HG03060 (cell line): ENCODE data around the gene YJEFN3.

ENCODE experiments used
- ATAC-seq: cut with Tn5 transposase; IDR thresholded peaks from one replicate; pipeline ENCODE4 v1.9.1; 2021; ENCODE audit warnings: low read depth, moderate number of reproducible peaks; ENCODE audit not compliant: unreplicated experiment

YJEFN3 gene

DNA sequence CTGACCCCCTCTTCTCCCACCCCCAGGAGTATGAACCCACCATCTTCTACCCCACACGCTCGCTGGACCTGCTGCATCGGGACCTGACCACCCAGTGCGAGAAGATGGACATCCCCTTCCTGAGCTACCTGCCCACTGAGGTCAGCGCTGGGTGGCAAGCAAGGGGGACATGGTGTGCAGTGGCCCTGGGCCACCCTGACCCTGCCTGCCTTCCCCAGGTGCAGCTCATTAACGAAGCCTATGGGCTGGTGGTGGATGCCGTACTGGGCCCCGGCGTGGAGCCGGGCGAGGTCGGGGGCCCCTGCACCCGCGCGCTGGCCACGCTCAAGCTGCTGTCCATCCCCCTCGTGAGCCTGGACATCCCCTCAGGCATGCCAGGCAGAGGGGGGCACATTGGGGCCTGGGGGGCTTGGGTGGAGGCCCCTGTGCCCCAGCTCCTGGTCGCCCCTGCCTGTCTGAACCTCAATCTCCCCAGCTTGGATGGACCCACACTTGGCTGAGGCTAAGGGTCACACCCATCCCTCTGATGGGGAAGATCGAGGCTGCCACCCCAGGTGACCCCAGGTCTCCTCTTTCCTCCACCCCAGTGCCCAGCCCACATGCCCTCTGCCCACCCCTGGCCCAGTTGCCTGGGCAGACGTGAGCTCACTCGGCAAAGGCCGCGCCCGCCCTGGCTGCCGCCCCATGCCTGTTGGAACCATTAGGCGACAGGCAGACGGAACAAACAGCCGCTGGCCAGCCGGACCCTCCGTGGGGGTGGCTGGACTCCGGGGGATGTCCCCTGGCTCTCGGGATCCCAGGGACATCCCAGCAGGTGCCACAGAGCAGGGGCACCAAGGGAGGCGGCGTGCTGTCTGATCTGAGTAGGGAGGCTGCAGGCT lies 6.8 kb downstream of the YJEFN3 start:
- no peak for ATAC-seq

DNA sequence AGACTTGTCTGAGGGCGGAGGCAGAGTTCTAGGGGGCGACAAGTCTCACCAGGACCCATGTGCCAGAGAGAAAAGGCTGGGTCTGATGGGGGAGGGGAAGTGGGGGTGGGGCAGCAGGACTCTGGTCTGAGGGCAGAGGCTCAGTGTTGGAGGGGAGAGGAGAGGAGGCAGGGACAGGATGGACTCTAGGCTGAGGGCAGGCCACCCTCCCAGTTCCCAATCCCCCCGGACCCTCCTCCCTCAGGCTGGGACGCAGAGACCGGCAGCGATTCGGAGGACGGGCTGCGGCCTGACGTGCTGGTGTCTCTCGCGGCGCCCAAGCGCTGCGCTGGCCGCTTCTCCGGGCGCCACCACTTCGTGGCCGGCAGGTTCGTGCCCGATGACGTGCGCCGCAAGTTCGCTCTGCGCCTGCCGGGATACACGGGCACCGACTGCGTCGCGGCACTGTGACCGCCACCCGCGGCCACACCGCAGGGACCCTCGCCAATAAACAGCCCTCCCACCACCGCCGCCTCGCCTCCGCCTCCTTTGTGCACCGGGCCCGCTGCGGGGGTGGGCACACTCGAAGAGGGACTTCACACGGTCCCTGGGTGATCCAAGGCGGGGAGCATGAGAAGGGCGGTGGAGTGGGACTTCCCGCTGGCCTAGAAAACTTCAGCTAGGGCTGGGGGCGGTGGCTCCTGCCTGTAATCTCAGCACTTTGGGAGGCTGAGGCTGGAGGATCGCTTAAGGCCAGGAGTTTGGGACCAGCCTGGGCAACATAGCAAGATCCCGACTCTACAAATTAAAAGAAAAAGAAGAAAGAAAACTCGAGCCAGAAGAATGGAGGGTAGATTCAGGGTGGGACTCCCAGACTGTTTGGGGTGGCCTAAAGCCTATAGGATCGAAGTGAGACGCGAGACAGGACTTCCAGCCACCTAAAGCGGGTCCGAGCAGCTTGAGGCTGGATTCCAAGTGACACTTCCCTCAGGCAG lies 8.7 kb downstream of the YJEFN3 start:
- no peak for ATAC-seq

DNA sequence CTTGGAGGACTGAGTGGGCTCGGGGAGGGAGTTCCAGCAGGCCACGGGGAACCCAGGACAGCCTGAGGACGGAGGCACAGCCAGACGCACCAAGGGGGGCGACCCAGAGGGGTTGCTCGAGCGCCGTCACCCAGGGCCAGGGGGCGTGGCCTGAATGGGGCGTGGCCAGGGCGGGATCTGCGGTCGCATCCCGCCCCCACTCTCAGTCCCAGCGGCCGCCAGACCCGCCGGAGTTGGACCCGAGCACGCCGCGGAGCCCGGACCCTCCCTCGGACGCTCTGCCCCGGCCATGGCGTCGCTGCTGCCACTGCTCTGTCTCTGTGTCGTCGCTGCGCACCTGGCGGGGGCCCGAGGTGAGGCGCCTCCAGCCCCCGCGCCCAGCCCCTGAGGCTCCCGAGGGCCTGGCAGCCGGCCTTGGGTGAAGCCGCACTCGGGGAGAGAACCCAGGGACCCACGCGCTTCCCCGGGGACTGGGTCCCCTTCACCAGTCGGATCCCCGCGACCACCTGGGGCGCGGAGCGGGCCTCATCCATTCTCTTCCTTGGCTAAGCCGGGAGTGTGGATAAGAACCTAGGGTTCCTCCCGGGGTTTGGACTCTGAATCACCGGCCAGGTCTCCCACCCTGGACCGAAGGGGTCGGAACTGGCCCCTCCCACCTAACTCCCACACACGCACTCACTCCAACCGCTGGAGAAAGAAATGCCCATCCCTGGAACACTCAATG lies 9.5 kb downstream of the YJEFN3 start, which contains the start of gene CILP2:
Gene CILP2, plus strand, starts transcription at position 205 of the 724 bp plus-strand sequence. Its CDS starts 85 bp downstream, at position 290.
- ATAC-seq = no peak

DNA sequence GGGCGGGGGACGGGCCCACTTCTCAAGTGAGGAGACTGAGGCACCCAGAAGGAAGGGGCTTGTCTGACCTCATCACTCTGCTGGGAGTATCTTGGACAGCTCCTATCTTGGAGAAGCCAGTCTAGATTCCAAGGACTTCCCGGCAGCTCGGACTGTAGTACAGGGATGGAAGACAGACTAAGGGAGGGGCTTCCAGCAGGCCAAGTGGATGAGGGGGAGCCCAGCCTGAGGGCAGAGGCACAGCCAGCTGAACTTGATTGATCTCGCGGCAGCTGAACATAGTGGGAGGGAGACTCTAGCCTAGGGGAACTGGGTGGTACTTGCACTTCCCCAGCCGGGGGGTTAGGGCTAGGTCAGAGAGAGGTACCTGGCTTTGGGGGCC lies 10.1 kb downstream of the YJEFN3 start:
- no peak for ATAC-seq

DNA sequence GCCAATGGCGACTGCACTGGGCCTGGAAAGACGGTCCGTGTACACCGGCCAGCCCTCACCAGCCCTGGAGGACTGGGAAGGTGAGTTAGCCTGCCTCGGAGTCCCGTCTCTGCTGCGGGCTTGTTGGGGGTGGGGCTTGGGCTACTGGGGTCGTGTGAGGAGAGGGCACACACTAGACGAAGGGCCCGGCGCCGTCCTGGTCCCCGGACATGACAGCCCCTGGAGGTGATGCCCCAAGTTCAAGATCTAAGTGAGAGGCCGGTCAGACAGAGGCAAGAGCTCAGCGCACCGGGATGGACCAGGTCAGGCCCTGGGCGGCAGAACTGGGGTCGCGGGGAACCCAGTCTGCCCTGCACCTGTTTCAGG lies 11.0 kb downstream of the YJEFN3 start:
- ATAC-seq = no peak

DNA sequence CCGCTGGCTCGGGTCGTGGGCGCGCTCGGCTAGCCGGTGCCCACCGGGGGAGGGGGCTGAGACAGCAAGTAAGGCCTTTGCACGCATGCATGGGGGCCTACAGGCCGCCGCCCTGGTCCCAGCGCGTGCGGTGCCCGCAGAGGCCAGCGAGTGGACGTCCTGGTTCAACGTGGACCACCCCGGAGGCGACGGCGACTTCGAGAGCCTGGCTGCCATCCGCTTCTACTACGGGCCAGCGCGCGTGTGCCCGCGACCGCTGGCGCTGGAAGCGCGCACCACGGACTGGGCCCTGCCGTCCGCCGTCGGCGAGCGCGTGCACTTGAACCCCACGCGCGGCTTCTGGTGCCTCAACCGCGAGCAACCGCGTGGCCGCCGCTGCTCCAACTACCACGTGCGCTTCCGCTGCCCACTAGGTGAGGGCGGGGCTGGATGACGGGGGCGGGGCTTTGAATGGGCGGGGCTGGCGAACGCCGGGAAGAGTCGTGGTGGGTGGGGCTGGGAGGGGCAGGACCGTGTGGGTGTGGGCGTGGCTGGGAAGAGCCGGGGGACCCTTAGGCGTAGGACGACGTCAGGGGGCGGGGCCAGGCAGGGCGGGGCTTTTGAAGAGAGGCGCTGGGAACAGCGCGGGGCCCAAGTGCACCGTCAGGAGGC lies 11.5 kb downstream of the YJEFN3 start:
- no peak for ATAC-seq

DNA sequence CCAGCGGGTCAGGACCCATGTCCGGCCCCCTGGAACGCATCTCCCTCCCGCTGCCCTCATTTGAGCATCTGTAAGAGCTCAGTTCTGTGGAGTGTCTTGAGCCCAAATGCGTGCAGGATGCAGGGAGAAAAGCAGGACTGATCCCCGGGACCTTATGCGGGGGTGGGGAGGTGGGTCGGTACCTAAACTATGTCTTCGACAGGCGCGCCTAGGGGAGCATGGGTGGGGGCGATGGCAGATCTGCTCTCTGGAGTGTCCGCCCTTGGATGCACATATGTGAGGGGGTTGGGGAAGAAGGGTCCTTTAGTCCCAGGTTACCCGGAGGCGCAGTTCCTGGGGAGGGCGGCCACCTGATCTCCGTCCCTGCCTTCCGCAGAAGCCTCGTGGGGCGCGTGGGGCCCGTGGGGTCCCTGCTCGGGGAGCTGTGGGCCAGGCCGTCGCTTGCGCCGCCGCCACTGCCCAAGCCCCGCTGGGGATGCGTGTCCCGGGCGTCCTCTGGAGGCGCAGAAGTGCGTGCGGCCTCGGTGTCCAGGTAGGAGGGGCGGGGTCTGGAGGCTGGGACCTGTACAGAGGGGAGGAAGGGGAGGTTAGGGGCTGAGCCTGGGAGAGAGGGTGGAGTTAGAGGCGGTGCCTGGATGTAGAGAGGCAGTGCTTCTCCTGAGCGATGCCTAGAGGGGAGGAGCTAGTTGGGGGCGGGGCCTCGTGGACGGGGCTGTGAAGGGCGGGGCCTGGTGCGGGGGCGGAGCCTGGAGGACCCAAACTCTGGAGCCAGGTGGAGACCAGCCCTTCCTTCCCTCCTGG lies 12.2 kb downstream of the YJEFN3 start:
- no peak for ATAC-seq

DNA sequence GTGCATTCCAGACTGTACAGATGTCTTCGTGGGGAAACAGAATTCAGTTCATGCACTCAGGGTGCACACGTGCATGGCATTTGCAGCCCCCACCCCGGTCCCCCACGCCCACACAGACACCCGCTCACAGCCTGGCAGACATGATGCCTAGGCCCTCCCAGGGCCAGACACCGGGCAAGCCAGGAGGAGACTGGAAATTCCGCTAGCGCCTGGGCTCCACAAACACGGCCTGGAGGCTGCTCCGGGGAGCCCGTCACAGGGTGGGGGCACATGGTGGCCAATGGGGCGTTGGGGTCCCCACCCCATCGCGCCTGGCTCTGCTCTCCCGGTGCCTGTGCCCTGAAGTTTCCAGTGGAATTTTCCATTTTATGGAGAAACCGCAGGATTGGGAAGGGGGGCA lies 12.9 kb downstream of the YJEFN3 start:
- ATAC-seq = no peak

DNA sequence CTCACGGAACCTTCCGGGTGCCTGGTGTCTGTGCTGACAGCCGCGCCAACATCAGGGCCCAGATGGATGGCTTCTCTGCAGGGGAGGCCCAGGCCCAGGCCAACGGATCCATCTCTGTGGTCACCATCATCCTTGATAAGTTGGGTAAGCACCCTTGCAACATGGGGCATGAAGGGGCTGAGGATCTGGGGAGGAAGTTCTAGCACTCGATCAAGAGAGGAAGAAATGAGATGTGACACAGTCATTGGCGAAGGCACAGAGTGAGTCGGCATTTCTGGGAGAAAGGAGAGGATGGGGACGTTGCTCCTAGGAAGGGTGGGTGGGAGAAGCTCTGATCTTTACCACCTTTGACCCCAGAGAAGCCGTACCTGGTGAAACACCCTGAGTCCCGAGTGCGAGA lies 13.8 kb downstream of the YJEFN3 start:
- no peak for ATAC-seq

DNA sequence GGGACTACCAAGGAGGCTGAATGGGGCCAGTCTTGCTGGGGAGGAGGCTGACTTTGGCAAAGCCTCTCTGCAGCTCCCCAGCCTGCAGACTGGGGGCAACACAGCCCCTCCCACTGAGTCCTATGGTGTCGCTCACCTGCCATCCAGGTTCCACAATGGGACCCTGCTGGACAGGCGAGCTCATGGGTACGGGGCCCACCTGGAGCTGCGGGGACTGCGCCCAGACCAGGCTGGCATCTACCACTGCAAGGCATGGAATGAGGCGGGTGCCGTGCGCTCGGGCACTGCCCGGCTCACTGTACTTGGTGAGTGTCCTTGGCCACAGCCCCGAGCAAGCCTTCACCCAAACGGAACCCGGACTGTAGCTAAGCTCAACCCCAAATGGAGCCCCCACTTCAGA lies 14.4 kb downstream of the YJEFN3 start:
- ATAC-seq = no peak

DNA sequence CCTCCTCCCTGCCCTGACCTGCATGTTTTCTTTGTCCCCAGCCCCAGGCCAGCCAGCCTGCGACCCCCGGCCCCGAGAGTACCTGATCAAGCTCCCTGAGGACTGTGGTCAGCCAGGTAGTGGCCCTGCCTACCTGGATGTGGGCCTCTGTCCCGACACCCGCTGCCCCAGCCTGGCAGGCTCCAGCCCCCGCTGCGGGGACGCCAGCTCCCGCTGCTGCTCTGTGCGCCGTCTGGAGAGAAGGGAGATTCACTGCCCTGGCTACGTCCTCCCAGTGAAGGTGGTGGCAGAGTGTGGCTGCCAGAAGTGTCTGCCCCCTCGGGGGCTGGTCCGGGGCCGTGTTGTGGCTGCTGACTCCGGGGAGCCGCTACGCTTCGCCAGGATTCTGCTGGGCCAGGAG lies 14.9 kb downstream of the YJEFN3 start:
- no peak for ATAC-seq

DNA sequence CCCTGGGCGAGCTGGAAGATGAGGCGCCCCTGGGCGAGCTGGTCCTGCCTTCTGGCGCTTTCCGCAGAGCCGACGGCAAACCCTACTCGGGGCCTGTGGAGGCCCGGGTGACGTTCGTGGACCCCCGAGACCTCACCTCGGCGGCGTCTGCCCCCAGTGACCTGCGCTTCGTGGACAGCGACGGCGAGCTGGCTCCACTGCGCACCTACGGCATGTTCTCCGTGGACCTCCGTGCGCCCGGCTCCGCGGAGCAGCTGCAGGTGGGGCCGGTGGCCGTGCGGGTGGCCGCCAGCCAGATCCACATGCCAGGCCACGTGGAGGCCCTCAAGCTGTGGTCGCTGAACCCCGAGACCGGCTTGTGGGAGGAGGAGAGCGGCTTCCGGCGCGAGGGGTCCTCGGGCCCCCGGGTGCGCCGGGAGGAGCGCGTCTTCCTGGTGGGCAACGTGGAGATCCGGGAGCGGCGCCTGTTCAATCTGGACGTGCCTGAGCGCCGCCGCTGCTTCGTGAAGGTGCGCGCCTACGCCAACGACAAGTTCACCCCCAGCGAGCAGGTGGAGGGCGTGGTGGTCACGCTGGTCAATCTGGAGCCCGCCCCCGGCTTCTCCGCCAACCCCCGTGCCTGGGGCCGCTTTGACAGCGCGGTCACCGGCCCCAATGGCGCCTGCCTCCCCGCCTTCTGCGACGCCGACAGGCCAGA lies 15.7 kb downstream of the YJEFN3 start:
- no peak for ATAC-seq

DNA sequence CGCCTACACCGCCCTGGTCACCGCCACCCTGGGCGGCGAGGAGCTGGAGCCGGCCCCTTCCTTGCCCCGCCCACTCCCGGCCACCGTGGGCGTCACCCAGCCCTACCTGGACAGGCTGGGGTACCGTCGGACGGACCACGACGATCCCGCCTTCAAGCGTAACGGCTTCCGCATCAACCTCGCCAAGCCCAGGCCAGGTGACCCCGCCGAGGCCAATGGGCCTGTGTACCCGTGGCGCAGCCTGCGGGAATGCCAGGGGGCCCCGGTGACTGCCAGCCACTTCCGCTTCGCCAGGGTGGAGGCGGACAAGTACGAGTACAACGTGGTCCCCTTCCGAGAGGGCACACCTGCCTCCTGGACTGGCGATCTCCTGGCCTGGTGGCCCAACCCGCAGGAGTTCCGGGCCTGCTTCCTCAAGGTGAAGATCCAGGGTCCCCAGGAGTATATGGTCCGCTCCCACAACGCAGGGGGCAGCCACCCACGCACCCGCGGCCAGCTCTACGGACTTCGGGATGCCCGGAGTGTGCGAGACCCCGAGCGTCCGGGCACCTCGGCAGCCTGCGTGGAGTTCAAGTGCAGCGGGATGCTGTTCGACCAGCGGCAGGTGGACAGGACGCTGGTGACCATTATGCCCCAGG lies 16.4 kb downstream of the YJEFN3 start:
- ATAC-seq = no peak

DNA sequence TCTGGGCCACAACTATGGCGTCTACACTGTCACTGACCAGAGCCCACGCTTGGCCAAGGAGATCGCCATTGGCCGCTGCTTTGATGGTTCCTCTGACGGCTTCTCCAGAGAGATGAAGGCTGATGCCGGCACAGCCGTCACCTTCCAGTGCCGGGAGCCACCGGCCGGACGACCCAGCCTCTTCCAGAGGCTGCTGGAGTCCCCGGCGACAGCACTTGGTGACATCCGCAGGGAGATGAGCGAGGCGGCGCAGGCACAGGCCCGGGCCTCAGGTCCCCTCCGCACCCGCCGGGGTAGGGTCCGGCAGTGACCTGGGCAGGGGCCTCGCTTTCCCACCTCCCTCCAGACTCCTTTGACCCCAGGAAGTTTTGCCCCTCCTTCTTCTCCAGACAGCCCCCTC lies 17.0 kb downstream of the YJEFN3 start:
- no peak for ATAC-seq

DNA sequence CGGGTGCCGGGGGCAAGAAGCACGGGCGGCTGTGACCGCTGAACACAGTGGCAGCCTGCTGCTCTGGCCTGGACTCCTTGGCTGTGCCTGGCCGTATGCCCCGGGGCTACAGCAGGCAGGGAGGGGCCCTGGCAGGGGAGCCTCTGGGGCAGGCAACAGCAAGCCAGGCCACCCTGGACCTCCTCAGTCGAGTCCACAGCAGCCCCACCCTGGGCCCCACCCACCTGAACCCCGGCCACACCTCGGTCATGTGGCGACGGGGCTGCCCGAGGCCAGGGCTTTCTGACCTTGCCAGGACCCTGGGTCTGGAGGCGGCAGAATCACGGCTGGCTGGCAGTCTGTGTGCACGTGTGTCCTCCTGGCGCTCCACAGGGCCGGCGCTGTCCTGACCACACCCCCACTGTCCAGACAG lies 18.0 kb downstream of the YJEFN3 start:
- ATAC-seq = no peak

DNA sequence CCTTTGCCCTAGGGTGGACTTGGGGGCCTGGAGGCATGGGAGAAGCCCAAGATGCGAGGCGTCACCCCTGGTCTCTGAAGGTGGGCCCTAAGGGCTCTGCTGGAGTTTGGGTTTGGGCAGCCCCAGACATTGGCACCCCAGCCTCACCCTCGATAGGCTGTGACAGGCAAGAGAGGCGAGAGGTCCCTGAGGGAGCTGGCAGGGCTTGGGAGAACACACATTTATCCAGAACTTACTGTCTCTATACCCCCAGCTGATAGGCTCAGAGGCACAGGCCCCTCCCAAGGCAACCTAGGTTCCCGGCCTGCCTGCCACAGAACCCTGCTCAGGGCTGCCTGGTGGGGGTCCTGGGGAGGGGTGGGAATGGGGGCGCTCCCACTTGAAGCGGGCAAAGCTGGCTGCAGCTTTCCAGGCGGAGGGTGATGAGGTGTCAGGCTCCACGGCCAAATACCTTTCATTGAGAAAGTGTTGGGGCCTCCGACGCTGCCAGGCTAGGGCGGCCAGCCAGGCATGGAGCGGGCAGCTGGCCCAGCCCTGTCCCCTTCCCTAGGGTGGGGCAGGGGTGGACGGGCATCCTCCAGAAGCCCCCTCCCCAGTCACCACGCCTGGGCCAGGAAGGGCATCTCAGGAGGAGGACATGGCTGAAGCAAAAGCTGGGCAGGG lies 19.1 kb downstream of the YJEFN3 start:
- ATAC-seq = no peak

DNA sequence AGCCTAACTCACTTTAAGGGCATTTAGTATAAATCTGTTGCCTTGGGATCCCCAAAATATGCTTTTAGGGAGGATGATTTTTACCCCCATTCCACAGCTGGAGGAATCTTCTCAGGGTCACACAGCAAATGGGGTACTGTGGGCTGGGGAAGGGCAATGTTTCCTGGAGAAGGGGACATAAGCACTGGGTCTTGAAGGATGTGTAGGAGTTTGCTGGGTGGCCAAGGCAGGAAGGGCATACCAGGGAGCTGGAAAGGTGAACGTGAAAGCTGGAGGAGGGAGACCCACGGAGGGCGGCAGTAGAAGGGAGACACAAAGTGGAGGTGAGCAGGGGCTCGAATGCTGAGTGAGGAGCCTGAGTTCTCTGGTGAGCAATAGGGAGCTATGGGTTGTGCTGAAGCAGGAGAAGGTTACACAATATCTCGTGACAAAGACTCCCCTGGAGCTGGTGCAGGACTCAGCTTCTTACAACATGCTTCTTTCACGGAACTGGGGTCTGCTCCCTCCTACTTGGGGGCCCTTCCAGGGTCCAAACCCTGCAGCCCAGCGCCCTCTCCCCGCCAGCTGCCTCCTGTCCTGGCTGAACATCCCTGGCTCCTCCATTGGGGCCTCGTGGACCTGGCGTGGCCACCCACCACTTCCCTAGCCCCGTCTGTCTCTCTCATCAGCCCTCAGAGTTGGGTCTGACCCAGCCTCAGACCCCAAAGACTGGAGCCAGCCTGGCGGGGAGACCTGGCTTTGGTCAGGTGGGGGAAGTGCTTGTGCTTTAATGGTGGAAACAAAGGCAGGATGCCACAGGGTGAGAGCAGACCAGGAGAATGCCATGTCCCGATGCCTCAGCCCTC lies 20.4 kb downstream of the YJEFN3 start:
- ATAC-seq = no peak
